HG03378 (cell line): ENCODE results near the gene OPN4.

Experiments
- ATAC-seq: cut with Tn5 transposase; IDR thresholded peaks from one replicate; pipeline ENCODE4 v1.9.1; 2021; ENCODE audit warnings: mild to moderate bottlenecking, moderate library complexity; ENCODE audit not compliant: unreplicated experiment

OPN4 gene

GRCh38 chr10:86678999-86679792, 24.8 kb downstream of the OPN4 start:
- ATAC-seq = peak; percentile 52

DNA sequence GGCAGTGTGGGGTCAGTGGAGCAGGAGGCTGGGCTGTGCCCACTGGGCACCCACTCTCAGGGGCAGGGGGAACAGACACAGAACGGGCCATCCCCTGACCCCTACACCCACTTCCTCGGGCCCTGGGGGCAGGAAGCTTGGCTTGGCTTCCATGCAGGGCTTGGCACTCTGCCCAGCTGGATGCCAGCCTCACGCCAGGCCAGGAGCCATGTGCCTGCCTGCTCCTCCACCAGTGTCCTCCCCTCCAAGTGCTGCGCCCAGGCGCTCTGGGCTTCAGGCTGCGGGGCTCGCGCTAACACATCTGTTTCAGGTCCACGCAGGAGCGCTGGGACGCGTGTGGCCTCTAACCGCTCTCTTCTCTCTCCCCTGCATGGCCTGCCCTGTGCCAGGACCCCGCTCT, 26.7 kb downstream of the OPN4 start:
- no peak for ATAC-seq

DNA sequence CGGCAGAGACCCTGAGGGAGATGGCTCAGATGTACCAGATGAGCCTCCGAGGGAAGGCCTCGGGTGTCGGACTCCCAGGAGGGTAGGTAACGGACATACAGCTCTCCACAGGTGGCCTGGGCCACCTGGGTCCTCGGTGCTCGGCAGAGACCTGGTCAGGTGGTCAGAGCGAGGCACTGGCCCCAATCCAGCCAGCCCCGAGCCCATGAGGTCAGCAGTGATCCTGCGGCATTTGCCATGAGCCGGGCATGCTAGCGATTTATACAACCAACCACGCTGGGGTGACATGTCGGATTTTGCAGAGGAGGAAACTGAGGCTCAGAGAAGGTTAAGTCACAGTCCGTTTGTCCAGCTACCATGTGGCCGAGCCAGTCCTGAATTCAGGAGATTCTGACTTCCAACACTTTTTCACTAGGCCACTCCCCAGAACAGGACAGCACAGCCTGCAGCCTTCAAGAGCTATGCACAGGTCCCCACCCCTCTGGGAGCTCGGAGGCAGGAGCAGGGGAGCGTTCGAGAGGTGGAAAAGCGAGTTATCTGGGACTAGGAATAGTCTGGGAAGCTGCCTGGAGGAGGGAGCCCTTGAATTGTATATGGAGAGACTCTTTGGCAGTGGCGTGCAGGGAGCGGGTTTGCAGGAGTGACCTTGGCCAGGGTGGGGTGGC, 27.5 kb downstream of the OPN4 start:
- no peak for ATAC-seq

- no peak for ATAC-seq
Observed at GRCh38 chr10:86682675-86683074, 28.3 kb downstream of the OPN4 start.

GRCh38 chr10:86684331-86685097, 30.2 kb downstream of the OPN4 start:
- ATAC-seq = no peak

GRCh38 chr10:86685416-86685815, 31.1 kb downstream of the OPN4 start:
- ATAC-seq = no peak

GRCh38 chr10:86685893-86686632, 31.7 kb downstream of the OPN4 start:
- no peak for ATAC-seq

DNA sequence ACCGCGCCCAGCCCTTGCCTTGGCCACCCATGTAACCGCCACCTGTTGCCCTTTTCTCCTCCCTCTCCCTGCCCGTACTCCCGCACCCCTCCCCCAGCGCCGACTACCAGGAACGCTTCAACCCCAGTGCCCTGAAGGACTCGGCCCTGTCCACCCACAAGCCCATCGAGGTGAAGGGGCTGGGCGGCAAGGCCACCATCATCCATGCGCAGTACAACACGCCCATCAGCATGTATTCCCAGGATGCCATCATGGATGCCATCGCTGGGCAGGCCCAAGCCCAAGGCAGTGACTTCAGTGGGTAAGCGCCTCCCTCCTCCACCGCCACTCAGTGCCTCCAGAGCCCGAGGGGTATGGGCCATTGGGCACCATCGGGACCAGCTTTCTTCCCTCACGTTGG, 32.6 kb downstream of the OPN4 start:
- ATAC-seq = no peak

GRCh38 chr10:86687750-86688149, 33.4 kb downstream of the OPN4 start:
- ATAC-seq = no peak

DNA sequence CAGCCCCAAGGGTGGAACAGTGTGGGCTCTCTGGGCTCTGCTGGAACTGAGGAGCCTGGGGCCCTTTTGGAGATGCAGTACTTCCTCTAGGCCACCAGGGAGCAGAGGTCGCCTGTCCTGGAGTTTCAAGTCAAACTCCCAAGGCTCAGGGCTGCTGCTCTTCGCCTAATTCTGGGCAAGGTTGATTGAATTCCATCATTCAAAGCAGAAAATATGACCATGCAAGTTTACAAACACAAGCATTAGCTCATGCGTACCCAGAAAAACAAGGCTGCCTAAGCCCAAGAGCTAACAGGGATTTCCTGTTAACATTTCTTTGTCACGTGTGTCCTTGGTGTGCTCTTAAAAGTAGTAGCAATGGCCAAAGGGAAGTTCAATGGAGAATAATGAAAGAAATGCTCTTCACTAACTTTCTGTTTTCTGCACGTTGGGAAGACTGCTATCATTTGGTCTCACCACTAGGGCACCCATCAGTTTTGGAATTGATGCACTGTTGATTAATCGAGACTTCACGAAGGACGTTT, 34.1 kb downstream of the OPN4 start:
- peak; percentile 79 for ATAC-seq

- ATAC-seq = no peak
Observed at GRCh38 chr10:86689146-86689545, 34.8 kb downstream of the OPN4 start.

DNA sequence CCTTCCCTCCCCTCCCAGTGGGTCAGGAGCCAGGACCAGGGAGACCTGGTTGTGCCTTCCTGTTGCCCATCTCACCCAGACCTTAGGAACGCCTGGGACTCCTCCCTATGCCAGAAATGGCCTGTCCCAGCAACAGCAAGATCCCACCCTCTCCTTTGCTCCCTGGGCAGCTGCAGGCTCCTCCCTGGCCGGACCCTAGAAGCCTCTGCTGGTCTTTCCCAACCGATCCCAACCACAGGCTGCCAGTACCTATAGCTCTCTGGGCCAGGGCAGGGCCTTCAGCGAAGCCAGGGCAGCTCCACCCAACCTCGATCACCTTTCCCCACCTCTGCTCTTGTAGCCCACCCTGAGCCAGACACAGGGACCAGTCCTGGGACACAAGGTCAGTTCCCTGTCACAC, 35.9 kb downstream of the OPN4 start:
- no peak for ATAC-seq

GRCh38 chr10:86690657-86691084, 36.3 kb downstream of the OPN4 start:
- ATAC-seq = no peak

GRCh38 chr10:86691333-86692022, 37.1 kb downstream of the OPN4 start:
- no peak for ATAC-seq

DNA sequence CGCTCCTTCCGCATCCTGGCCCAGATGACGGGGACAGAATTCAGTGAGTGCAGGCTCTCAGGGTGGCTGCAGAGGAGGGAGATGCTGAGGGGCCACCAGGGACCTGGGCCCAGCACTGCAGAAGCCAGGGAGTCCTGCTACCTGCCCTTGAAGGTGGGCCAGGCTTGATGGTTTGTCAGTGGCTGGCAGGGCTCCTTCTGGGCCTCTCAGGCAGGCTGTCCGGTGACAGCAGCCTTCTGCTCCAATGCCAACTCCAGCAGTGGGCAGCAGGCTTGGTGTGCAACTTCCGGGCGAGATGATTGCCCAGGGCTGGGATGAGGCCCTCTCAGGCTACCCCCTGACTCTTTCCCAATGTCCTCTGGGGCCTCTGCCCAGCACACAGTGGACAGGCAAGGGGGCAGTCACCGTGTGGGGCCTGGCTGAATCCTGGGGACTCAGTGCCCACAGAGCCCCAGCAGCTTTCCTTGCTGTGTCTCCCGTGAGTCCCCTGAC, 37.7 kb downstream of the OPN4 start:
- ATAC-seq = no peak

DNA sequence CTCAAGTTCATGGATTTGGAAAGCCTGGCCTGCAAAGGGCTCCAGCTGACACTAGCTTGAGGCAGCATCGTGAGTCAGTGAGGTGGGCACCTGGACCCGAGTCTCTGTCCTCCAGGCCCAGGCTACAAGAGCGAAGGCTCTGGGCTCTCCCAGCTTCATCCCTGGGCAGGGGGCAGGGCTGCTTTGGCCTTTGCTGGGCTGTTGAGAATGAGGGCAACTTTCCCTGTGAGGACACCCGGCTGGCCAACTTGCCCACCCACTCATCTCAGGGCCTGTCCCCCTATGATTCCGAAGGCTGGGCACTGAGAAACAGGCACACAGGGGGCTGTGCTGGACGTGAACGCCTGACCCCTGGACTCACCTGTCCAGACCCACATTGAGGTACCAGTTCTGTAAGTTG, 38.3 kb downstream of the OPN4 start:
- no peak for ATAC-seq

- ATAC-seq = no peak
Observed at GRCh38 chr10:86693275-86693674, 38.9 kb downstream of the OPN4 start.

DNA sequence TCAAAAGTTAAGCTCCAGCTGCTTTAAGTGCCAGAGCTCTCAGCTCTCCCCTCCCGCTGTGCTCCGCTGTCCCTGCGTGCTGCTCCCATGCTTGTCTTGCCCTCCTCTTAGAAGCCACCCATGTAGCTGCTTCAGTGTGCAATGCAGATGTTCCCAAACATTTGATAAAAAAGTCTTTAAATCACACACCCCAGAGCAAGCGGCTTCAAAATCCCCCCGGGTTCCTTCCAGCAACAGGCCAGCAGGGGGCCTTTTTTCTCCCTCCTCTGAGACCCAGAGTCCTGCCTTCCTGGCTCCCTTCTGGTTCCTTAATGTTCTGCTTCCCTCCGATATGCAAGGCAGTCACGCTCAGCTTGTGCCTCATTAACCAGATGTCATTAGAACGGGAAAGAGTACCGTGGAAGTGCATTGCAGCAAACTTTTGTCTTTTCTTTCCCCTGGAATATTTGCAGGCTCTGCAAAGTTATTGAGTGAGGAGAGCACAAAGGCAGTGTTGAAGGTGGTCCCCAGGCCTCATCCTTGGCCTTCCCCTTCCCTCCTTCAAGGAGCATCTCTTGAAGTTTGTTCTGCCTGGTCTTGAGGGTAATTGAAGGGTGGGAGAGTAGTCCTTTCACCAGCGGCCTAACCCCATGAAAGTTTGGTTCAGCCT, 39.5 kb downstream of the OPN4 start:
- ATAC-seq = no peak

DNA sequence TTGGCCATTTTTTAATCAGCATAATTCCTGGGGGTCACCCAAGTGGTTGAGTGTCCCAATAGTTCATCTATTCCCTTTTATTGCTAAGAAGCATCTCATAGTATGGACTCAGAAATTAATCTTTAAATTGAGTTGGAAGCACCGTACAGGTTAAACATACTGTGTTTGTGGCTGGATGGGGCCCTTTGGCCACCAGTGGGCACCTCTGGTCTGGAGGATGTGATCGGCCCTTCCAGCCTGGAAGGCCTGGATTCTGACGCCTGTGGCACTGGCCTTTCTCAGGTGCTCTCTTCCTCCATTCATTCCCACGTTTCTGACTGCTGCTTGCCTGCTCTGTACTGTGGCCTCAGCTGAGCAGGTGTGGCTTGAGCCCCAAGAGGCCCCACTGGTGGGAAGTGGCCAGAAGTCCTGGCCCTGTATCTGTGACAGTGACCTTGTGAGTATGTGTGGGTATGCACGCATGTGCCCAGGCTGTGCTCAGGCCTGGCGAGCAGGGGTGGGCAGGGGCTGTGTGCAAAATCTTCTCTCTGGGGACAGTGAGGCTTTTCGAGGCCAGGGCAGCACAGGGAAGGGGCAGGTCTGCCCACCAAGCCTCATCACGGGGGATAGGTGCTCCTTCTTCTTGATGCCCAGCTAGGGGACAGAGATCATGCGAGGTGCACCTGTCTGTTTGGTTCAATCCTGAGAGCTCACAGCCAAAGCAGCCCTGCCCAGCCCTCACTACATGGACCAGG, 44.0 kb downstream of the OPN4 start:
- no peak for ATAC-seq
